Testis (tissue), 2 donors: ENCODE data around the gene YY1.

Source experiments
- CTCF ChIP-seq, 3 experiments: fragments of 450-650 bp in 2 of 3; fragments of 200-600 bp in 1 of 3; sonication (generic) in 1 of 3; IDR thresholded peaks; one replicate each; pipeline ENCODE4 v1.5.1; 2016 to 2019; ENCODE audit warnings: antibody characterized with exemption in 3 of 3, mild to moderate bottlenecking in 2 of 3, moderate library complexity in 1 of 3
- POLR2A ChIP-seq: fragments of 450-650 bp; IDR thresholded peaks from one replicate; pipeline ENCODE4 v1.6.1; 2017; ENCODE audit warnings: antibody characterized with exemption, mild to moderate bottlenecking, moderate library complexity

- TF ChIP-seq CTCF (IDR thresholded peaks at IDR 0.05) (no peak), POLR2A (no peak)
These were observed 36.2 kb upstream of the YY1 start for GRCh38 chr14:100202712-100203111.
